ENCODE results near the gene LRRN4. TPM values are rescaled to one million over a fixed set of nuclear protein-coding genes. Genes with fewer than 3 reads are reported as not detected.
A peak's percentile ranks its signal among the peaks of the same experiment; 100 is the strongest.

LRRN4 gene
- total RNA-seq, 1 experiment from 2014 or later, result not detected

DNA sequence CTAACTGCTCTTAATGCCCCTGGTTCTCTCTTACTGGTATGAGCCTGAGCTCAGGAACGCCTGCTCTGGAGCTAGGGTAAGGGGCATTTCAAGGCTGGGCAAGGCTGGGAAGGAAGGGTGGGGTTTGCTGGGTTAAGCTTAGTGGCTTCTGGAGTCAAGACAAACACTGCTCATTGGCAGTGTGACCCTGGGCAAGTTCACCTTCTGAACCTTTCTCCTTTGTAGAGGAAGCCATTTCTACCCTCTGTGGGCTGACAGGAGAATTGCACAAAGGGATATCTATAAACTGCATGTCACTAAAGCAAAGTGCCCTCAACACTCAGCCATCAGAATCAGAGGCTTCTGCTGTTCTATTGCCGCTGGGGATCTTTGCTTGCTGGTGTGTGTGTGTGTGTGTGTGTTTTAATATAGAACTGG lies 20.3 kb upstream of the LRRN4 start:
- POLR2A ChIA-PET, result interaction anchor here (0.8 to 1.0 kb wide), 2 partner anchors 20 to 48 kb away, joined by 3 to 4 read pairs; partner anchors contain the start of gene LRRN4
- H3K36me3 Mint-ChIP-seq (ENCODE audit: insufficient read depth, unreplicated experiment), result peaks cover 67% of the 10 kb centered on the region
- BruUV-seq (replicated peaks), result no TSS peak
- H3K4me3 Mint-ChIP-seq (ENCODE audit: unreplicated experiment), result no peak overlapping the region
- CTCF ChIA-PET, result interaction anchor here (0.6 to 3.7 kb wide), 14 partner anchors 11 to 1035 kb away, joined by 3 to 14 read pairs (median 3); partner anchors contain the start of gene SHLD1
- peak; percentile 20 for DNase-seq (ENCODE audit: unreplicated experiment)
- H3K4me1 Mint-ChIP-seq (ENCODE audit: insufficient read depth, unreplicated experiment), result no peaks in the 10 kb centered on the region
- H3K27ac Mint-ChIP-seq (ENCODE audit: low read depth, unreplicated experiment), result peak overlapping the region; percentile 32
- no peaks in the 10 kb centered on the region for H3K9me3 Mint-ChIP-seq (ENCODE audit: unreplicated experiment)
- intact Hi-C loops (cut with micrococcal nuclease), result no loop called here
- TF ChIP-seq, protein P1, sequence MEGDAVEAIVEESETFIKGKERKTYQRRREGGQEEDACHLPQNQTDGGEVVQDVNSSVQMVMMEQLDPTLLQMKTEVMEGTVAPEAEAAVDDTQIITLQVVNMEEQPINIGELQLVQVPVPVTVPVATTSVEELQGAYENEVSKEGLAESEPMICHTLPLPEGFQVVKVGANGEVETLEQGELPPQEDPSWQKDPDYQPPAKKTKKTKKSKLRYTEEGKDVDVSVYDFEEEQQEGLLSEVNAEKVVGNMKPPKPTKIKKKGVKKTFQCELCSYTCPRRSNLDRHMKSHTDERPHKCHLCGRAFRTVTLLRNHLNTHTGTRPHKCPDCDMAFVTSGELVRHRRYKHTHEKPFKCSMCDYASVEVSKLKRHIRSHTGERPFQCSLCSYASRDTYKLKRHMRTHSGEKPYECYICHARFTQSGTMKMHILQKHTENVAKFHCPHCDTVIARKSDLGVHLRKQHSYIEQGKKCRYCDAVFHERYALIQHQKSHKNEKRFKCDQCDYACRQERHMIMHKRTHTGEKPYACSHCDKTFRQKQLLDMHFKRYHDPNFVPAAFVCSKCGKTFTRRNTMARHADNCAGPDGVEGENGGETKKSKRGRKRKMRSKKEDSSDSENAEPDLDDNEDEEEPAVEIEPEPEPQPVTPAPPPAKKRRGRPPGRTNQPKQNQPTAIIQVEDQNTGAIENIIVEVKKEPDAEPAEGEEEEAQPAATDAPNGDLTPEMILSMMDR (IDR thresholded peaks at IDR 0.05; ENCODE audit: unreplicated experiment), result no peak
- no peaks in the 10 kb centered on the region for H3K27me3 Mint-ChIP-seq (ENCODE audit: insufficient read depth, unreplicated experiment)

DNA sequence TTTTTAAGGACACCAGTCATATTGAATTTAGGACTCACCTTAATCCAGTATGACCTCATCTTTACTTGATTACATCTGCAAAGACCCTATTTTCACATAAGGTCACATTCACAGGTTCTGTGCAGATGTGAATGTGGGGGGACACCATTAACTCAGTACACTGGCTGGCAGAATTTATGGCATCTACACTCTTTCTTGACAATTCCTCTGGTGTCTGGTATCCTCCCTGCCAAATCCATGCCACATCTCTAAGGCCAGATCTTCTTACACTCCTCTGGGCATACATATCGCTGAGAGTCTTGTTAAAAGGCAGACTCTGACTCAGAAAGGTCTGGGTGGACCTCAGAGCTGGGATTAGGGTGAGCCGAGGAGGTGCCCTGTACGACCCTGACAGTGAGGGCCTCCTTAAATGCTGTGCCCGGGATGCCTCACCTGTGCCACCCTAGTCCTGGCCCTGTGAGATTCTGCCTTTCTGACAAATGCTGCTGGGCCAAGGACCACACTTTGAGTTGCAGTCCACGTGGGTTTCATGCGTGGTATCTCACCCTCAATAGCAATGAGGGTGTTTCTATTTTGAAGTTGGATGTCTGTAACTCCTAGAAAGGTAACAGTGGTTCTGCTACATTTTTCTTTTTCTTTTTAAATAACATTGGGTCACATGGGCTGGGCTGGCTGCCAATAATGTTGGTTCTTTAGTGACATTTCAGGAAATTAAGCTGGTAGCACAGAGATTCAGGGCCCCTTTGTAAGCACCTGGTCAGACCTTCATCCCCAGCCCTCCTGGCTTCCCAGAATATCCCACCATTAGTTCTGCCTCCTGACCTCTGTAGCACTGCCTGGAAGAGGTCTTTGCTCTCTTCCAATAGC lies 17.2 kb upstream of the LRRN4 start:
- DNase-seq (ENCODE audit: unreplicated experiment), result no peak
- no peaks in the 10 kb centered on the region for H3K4me1 Mint-ChIP-seq (ENCODE audit: insufficient read depth, unreplicated experiment)
- TF ChIP-seq, protein P1 (IDR thresholded peaks at IDR 0.05; ENCODE audit: unreplicated experiment), result no peak
- no peak overlapping the region for H3K27ac Mint-ChIP-seq (ENCODE audit: low read depth, unreplicated experiment)
- intact Hi-C loops (cut with micrococcal nuclease), result no loop called here
- no peaks in the 10 kb centered on the region for H3K9me3 Mint-ChIP-seq (ENCODE audit: unreplicated experiment)
- peaks cover 40% of the 10 kb centered on the region for H3K36me3 Mint-ChIP-seq (ENCODE audit: insufficient read depth, unreplicated experiment)
- CTCF ChIA-PET, result interaction anchor here (0.6 kb wide), 2 partner anchors 19 to 90 kb away, joined by 3 to 4 read pairs; no protein-coding TSS in a partner anchor
- POLR2A ChIA-PET, result interaction anchor here (1.0 kb wide), 1 partner anchor 46 kb away, joined by 3 read pairs; no protein-coding TSS in a partner anchor
- no TSS peak for BruUV-seq (replicated peaks)
- no peak overlapping the region for H3K4me3 Mint-ChIP-seq (ENCODE audit: unreplicated experiment)
- H3K27me3 Mint-ChIP-seq (ENCODE audit: insufficient read depth, unreplicated experiment), result no peaks in the 10 kb centered on the region

DNA sequence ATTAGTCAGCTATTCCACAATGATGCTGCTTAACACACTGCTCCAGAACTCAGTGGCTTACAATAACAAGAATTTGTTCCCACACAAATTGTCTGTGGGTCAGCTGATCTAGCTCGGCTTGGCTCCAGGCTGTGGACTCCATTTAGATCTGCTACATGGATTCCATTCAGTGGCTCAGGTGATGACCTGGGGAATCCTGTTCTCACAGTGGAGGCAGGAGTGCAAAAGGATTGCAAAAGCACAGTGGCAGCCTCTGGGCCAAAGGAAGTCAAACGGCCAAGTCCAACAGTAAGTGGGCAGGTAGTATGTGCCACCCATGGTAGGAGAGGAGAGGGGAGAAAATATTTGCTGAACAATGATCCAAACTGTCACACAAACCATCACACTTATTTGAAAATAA lies 15.8 kb upstream of the LRRN4 start:
- no peak overlapping the region for H3K27ac Mint-ChIP-seq (ENCODE audit: low read depth, unreplicated experiment)
- BruUV-seq (replicated peaks), result no TSS peak
- POLR2A ChIA-PET, result interaction anchor here (0.6 kb wide), 1 partner anchor 56 kb away, joined by 4 read pairs; no protein-coding TSS in a partner anchor
- TF ChIP-seq, protein P1 (IDR thresholded peaks at IDR 0.05; ENCODE audit: unreplicated experiment), result no peak
- no peaks in the 10 kb centered on the region for H3K9me3 Mint-ChIP-seq (ENCODE audit: unreplicated experiment)
- no peaks in the 10 kb centered on the region for H3K4me1 Mint-ChIP-seq (ENCODE audit: insufficient read depth, unreplicated experiment)
- CTCF ChIA-PET, result interaction anchor here (0.6 to 1.1 kb wide), 3 partner anchors 16 to 89 kb away, joined by 3 to 6 read pairs (median 3); partner anchors contain the start of gene LRRN4
- intact Hi-C loops (cut with micrococcal nuclease), result no loop called here
- no peak for DNase-seq (ENCODE audit: unreplicated experiment)
- no peak overlapping the region for H3K4me3 Mint-ChIP-seq (ENCODE audit: unreplicated experiment)
- H3K36me3 Mint-ChIP-seq (ENCODE audit: insufficient read depth, unreplicated experiment), result peaks cover 26% of the 10 kb centered on the region
- H3K27me3 Mint-ChIP-seq (ENCODE audit: insufficient read depth, unreplicated experiment), result no peaks in the 10 kb centered on the region

DNA sequence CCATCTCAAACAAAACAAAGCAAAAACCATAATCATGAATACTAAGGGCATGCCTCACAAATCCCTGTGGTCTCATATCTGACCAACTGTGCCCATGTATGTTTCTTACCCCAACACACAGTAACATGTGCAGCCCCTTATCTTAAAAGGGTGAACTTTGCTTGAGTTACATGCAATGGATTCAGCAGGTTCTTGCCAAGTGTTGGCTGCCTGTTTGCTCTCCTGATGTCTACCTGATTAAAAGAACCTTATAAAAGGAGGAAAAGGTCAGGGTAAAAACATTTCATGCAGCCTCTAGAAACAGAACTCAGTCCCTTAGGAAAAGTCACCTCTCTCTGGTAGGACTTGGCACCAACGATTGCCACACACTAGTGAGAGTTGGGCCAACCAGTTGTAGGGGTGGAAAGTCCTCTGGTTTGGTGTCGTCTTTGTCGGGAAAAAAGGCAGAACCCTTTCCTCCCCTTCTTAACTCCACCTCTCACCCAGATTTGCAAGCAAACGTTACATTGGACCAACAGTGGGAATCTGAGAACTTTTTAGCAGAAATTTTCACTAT lies 14.0 kb upstream of the LRRN4 start:
- intact Hi-C loops (cut with micrococcal nuclease), result no loop called here
- no peak for DNase-seq (ENCODE audit: unreplicated experiment)
- Mint-ChIP-seq H3K27me3 (ENCODE audit: insufficient read depth, unreplicated experiment) (no peaks in the 10 kb centered on the region), H3K27ac (ENCODE audit: low read depth, unreplicated experiment) (no peak overlapping the region), H3K4me1 (ENCODE audit: insufficient read depth, unreplicated experiment) (no peaks in the 10 kb centered on the region), H3K4me3 (ENCODE audit: unreplicated experiment) (no peak overlapping the region), H3K36me3 (ENCODE audit: insufficient read depth, unreplicated experiment) (peaks cover 11% of the 10 kb centered on the region), H3K9me3 (ENCODE audit: unreplicated experiment) (no peaks in the 10 kb centered on the region)
- POLR2A ChIA-PET, result no interaction called here
- TF ChIP-seq, protein P1 (IDR thresholded peaks at IDR 0.05; ENCODE audit: unreplicated experiment), result no peak
- CTCF ChIA-PET, result interaction anchor here (0.7 to 1.3 kb wide), 3 partner anchors 11 to 537 kb away, joined by 3 to 4 read pairs (median 4); no protein-coding TSS in a partner anchor
- BruUV-seq (replicated peaks), result no TSS peak

Measured in MCF 10A (cell line).